ENCODE results near the gene JCAD. TPM values are rescaled to one million over a fixed set of nuclear protein-coding genes. Genes with fewer than 3 reads are reported as not detected.

JCAD gene
- total and polyA plus RNA-seq, 7 donors, result 4.3 to 22.5 (median 10.9) TPM

DNA sequence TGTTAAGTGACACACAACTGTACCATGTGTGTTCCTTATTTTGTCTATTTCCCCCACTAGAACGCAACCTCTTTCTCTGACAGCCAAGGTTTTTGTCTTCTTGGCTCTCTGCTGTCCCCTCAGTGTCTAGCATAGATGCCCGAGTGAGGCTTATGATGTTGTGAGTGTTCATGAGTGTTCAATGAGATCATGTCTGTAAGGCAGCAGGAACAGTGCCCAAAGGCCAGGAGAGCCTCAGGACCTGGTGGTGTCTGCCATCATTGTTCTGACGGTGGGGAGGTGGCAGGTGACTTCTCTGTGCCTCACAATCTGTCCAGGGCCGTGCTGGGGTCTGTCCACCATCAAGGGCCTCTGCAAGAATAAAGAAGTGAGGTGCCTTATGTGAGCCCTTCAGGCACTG is 66.5 kb downstream of the JCAD start:
- Histone ChIP-seq H3K4me3 (no peak overlapping the region), H3K27ac (no peak overlapping the region), H3K36me3 (ENCODE audit: insufficient read depth in 1 of 2, low read depth in 1 of 2) (no peaks in the 10 kb centered on the region), H3K27me3 (ENCODE audit: insufficient read depth in 3 of 3, low read length in 2 of 3) (no peaks in the 10 kb centered on the region), H3K9me3 (no peaks in the 10 kb centered on the region), H3K4me1 (peaks cover 20% of the 10 kb centered on the region)
- intact Hi-C loops (cut with DNase I), result no loop called here
- TF ChIP-seq, protein P1, sequence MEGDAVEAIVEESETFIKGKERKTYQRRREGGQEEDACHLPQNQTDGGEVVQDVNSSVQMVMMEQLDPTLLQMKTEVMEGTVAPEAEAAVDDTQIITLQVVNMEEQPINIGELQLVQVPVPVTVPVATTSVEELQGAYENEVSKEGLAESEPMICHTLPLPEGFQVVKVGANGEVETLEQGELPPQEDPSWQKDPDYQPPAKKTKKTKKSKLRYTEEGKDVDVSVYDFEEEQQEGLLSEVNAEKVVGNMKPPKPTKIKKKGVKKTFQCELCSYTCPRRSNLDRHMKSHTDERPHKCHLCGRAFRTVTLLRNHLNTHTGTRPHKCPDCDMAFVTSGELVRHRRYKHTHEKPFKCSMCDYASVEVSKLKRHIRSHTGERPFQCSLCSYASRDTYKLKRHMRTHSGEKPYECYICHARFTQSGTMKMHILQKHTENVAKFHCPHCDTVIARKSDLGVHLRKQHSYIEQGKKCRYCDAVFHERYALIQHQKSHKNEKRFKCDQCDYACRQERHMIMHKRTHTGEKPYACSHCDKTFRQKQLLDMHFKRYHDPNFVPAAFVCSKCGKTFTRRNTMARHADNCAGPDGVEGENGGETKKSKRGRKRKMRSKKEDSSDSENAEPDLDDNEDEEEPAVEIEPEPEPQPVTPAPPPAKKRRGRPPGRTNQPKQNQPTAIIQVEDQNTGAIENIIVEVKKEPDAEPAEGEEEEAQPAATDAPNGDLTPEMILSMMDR (IDR thresholded peaks at IDR 0.05), result no peak
- ATAC-seq (no peak), DNase-seq (no peak)
- WGBS, 3 donors, result 88 to 92% (median 91%) methylated on average over 4 of the region's 4 CpGs

DNA sequence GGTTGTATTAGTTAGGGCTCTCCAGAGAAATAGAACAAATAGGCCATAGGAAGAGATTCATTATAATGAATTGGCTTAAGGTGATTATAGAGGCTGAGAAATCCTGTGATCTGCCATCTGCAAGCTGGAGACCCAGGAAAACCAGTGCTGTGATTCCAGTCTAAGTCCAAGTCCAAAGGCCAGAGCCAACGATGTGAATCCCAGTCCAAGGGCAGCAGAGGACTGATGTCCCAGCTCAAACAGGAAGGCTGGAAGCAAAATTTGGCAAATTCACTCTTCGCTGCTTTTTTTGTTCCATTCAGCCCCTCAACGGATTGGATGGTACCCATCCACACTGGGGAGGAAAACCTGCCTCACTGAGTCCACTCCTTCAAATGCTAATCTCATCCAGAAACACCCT is 68.0 kb downstream of the JCAD start:
- peaks cover 8% of the 10 kb centered on the region for H3K4me1 ChIP-seq
- H3K36me3 ChIP-seq (ENCODE audit: insufficient read depth in 1 of 2, low read depth in 1 of 2), result no peaks in the 10 kb centered on the region
- H3K27me3 ChIP-seq (ENCODE audit: insufficient read depth in 3 of 3, low read length in 2 of 3), result no peaks in the 10 kb centered on the region
- no peak overlapping the region for H3K4me3 ChIP-seq
- ATAC-seq, result no peak
- intact Hi-C loops (cut with DNase I), result no loop called here
- TF ChIP-seq, protein P1 (IDR thresholded peaks at IDR 0.05), result no peak
- no peak for DNase-seq
- 79 to 82% (median 81%) methylated on average over 3 of the region's 3 CpGs for WGBS, 3 donors
- H3K9me3 ChIP-seq, result no peaks in the 10 kb centered on the region
- no peak overlapping the region for H3K27ac ChIP-seq

DNA sequence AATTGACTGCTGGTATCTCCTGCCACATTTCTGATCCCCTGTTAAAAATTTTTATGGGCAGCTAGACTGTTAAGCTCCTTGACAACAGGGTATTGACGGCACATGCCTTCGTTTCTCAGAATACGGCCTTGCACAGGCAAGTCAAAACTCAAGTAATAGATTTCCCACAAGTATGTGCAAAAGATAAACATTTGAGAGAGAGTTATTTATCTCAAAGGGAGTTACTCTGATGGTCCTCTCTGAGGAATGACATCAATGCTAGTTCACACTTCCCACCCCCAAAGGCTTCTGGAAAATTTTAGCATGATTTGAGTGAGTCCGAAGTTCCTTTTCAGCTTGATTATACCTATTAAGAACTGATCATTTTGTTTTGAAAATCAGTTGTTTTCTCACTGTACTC is 71.9 kb downstream of the JCAD start:
- Histone ChIP-seq H3K27ac (no peak overlapping the region), H3K4me3 (no peak overlapping the region), H3K27me3 (ENCODE audit: insufficient read depth in 3 of 3, low read length in 2 of 3) (no peaks in the 10 kb centered on the region), H3K36me3 (ENCODE audit: insufficient read depth in 1 of 2, low read depth in 1 of 2) (no peaks in the 10 kb centered on the region), H3K9me3 (peaks cover 3% of the 10 kb centered on the region), H3K4me1 (no peaks in the 10 kb centered on the region)
- WGBS, 3 donors, result 78 to 86% (median 85%) methylated on average over 4 of the region's 4 CpGs
- intact Hi-C loops (cut with DNase I), result no loop called here
- DNase-seq (no peak), ATAC-seq (no peak)
- TF ChIP-seq, protein P1 (IDR thresholded peaks at IDR 0.05), result no peak

DNA sequence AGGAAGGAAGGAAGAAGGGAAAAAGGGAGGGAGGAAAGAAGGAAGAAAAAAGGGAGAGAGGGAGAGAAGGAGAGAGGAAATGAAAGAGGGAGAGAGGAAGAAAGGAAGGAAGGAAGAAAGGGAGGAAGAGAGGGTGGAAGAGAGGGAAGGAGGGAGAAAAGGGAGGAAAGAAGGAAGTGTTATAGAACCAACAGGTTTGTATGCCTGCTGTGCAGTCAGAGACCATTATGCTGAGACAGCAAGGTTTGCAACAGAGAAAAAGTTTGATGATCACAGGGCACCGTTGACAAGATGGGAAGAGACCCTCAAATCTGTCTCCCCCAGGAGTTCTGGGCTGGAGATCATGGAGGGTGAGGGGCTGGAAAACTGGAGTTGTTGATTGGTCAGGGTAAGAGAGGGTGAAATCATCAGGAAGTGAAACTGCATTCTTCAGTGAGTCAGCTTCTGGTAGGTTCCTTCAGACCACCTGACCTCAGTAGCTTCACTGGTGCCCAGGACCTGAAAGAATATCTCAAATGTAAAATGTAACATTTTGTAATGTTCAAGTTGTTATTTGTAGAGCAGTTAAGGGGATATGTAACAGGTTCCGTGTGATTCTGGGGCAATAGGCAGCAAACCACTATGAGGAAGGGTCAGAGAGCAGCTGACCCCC is 76.3 kb downstream of the JCAD start:
- Histone ChIP-seq H3K27ac (no peak overlapping the region), H3K9me3 (peaks cover 3% of the 10 kb centered on the region), H3K4me3 (no peak overlapping the region), H3K4me1 (no peaks in the 10 kb centered on the region), H3K27me3 (ENCODE audit: insufficient read depth in 3 of 3, low read length in 2 of 3) (no peaks in the 10 kb centered on the region), H3K36me3 (ENCODE audit: insufficient read depth in 1 of 2, low read depth in 1 of 2) (no peaks in the 10 kb centered on the region)
- DNase-seq (no peak), ATAC-seq (no peak)
- TF ChIP-seq, protein P1 (IDR thresholded peaks at IDR 0.05), result no peak
- WGBS, 3 donors, result 92 to 98% (median 96%) methylated on average over 2 of the region's 2 CpGs
- intact Hi-C loops (cut with DNase I), result no loop called here

DNA sequence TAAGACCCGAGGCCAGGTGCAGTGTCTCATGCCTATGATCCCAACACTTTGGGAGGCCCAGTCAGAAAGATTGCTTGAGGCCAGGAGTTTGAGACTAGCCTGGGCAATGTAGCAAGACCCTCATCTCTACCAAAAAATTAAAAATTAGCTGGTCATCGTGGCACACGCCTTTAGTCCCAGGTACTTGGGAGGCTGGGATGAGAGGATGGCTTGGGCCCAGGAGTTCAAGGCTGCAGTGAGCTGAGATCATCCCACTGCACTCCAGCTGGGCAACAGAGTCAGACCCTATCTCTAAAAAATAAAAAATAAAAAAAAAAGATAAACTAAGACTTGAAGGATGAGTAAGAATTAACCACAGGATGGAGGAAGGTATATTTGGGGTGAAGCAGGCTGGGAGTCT is 77.9 kb downstream of the JCAD start:
- peaks cover 3% of the 10 kb centered on the region for H3K9me3 ChIP-seq
- no peaks in the 10 kb centered on the region for H3K27me3 ChIP-seq (ENCODE audit: insufficient read depth in 3 of 3, low read length in 2 of 3)
- no peak for DNase-seq
- intact Hi-C loops (cut with DNase I), result no loop called here
- H3K27ac ChIP-seq, result no peak overlapping the region
- no peak for ATAC-seq
- H3K4me1 ChIP-seq, result peaks cover 4% of the 10 kb centered on the region
- H3K4me3 ChIP-seq, result no peak overlapping the region
- TF ChIP-seq, protein P1 (IDR thresholded peaks at IDR 0.05), result no peak
- H3K36me3 ChIP-seq (ENCODE audit: insufficient read depth in 1 of 2, low read depth in 1 of 2), result no peaks in the 10 kb centered on the region
- 72 to 92% (median 89%) methylated on average over 3 of the region's 3 CpGs for WGBS, 3 donors
